ENCODE measurements around the gene PPIA.

GRCh38 chr7:44823255-44823781, 26.8 kb downstream of the PPIA start:
- TF ChIP-seq, protein P1, sequence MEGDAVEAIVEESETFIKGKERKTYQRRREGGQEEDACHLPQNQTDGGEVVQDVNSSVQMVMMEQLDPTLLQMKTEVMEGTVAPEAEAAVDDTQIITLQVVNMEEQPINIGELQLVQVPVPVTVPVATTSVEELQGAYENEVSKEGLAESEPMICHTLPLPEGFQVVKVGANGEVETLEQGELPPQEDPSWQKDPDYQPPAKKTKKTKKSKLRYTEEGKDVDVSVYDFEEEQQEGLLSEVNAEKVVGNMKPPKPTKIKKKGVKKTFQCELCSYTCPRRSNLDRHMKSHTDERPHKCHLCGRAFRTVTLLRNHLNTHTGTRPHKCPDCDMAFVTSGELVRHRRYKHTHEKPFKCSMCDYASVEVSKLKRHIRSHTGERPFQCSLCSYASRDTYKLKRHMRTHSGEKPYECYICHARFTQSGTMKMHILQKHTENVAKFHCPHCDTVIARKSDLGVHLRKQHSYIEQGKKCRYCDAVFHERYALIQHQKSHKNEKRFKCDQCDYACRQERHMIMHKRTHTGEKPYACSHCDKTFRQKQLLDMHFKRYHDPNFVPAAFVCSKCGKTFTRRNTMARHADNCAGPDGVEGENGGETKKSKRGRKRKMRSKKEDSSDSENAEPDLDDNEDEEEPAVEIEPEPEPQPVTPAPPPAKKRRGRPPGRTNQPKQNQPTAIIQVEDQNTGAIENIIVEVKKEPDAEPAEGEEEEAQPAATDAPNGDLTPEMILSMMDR (conservative IDR thresholded peaks at IDR 0.05): no peak
- TF ChIP-seq EZH2 (IDR thresholded peaks at IDR 0.05; ENCODE audit: low read depth): no peak

Measured in PC-9 (cell line).